ENCODE measurements around the gene DLGAP1.

Gene DLGAP1

GRCh38 chr18:4142876-4143275, 312.2 kb downstream of the DLGAP1 start:
- no peak for TF ChIP-seq CTCF (IDR thresholded peaks at IDR 0.05; ENCODE audit: insufficient read depth, low read depth, low read length, missing control alignments)
- no peak overlapping the region for H3K4me3 ChIP-seq (ENCODE audit: low read depth, low read length)
- DNase-seq (ENCODE audit: low read depth), result no peak

- H3K4me3 ChIP-seq (ENCODE audit: low read depth, low read length), result no peak overlapping the region
- TF ChIP-seq CTCF (IDR thresholded peaks at IDR 0.05; ENCODE audit: insufficient read depth, low read depth, low read length, missing control alignments), result no peak
- no peak for DNase-seq (ENCODE audit: low read depth)
Observed at GRCh38 chr18:4134700-4135099, 320.4 kb downstream of the DLGAP1 start.

- no peak overlapping the region for H3K4me3 ChIP-seq (ENCODE audit: low read depth, low read length)
- no peak for TF ChIP-seq CTCF (IDR thresholded peaks at IDR 0.05; ENCODE audit: insufficient read depth, low read depth, low read length, missing control alignments)
- DNase-seq (ENCODE audit: low read depth), result no peak
Observed at GRCh38 chr18:4130734-4131719, 324.1 kb downstream of the DLGAP1 start.

- no peak for DNase-seq (ENCODE audit: low read depth)
- no peak overlapping the region for H3K4me3 ChIP-seq (ENCODE audit: low read depth, low read length)
- no peak for TF ChIP-seq CTCF (IDR thresholded peaks at IDR 0.05; ENCODE audit: insufficient read depth, low read depth, low read length, missing control alignments)
Observed at GRCh38 chr18:4126939-4127338, 328.2 kb downstream of the DLGAP1 start.

GRCh38 chr18:4125627-4126230, 329.4 kb downstream of the DLGAP1 start:
- no peak for DNase-seq (ENCODE audit: low read depth)
- no peak for TF ChIP-seq CTCF (IDR thresholded peaks at IDR 0.05; ENCODE audit: insufficient read depth, low read depth, low read length, missing control alignments)
- no peak overlapping the region for H3K4me3 ChIP-seq (ENCODE audit: low read depth, low read length)

- DNase-seq (ENCODE audit: low read depth), result no peak
- no peak overlapping the region for H3K4me3 ChIP-seq (ENCODE audit: low read depth, low read length)
- no peak for TF ChIP-seq CTCF (IDR thresholded peaks at IDR 0.05; ENCODE audit: insufficient read depth, low read depth, low read length, missing control alignments)
Observed at GRCh38 chr18:4125224-4125623, 329.9 kb downstream of the DLGAP1 start.
